HCT116 (cell line): Measurements from ENCODE around the gene TSPAN14. TPM values are rescaled to one million over a fixed set of nuclear protein-coding genes. Genes with fewer than 3 reads are reported as not detected.

Experiments used
- ATAC-seq: fragments of 200-7000 bp; cut with Tn5 transposase; 2 replicates; pipeline ENCODE4 v1.9.1; 2020; ENCODE audit warnings: mild to moderate bottlenecking, moderate library complexity
- BruUV-seq: library from RNA; stranded (reverse); fragments of 400-500 nt; replicated peaks from 2 replicates; lab custom pipeline; 2021; lab: Mats Ljungman, UMichigan
- CTCF ChIA-PET: fragments of 300-600 bp; sonication (Branson Sonifier 250); formaldehyde crosslinking; loops from one replicate; lab custom pipeline; 2021; ENCODE audit warnings: antibody characterized with exemption; lab: Charles Lee
- POLR2A ChIA-PET: fragments of 300-600, 350-600 bp; sonication (Branson Sonifier 250); formaldehyde crosslinking; loops from one replicate; lab custom pipeline; 2021; ENCODE audit warnings: antibody characterized with exemption; lab: Charles Lee
- RAD21 ChIA-PET, 2 experiments: fragments of 300-600 bp; sonication (Branson Sonifier 250); formaldehyde crosslinking; loops; one replicate each; lab custom pipeline; 2023; ENCODE audit warnings: low total read pairs in 2 of 2; ENCODE audit not compliant: uncharacterized antibody in 2 of 2, unreplicated experiment in 2 of 2, low non-redundant PET in 1 of 2; lab: Charles Lee
- DNase-seq: peaks from one replicate; pipeline ENCODE4 v3.0.0-alpha.2; 2010; ENCODE audit warnings: low read depth, low spot score
- H2AFZ ChIP-seq: fragments of 200-600 bp; shearing (Covaris generic), sonication (generic); 2 replicates; pipeline ENCODE4 v1.6.1; 2017; ENCODE audit warnings: low read depth, mixed run types, mixed read lengths, antibody characterized with exemption, low read length; ENCODE audit not compliant: poor library complexity, severe bottlenecking
- H3K27ac ChIP-seq: 2 replicates; pipeline ENCODE4 v1.5.1; 2012; ENCODE audit warnings: low read depth, low read length
- H3K27me3 ChIP-seq: fragments of 200-600 bp; sonication (generic); 2 replicates; pipeline ENCODE4 v1.6.1; 2016; ENCODE audit warnings: mixed run types, low read length, mixed read lengths; ENCODE audit not compliant: insufficient read depth
- H3K36me3 ChIP-seq, 2 experiments: fragments of 200-500 bp in 1 of 2; fragments of 200-600 bp in 1 of 2; sonication (Bioruptor generic) in 1 of 2; sonication (generic) in 1 of 2; 2 replicates each; pipeline versions ENCODE4 v1.5.1 to v1.6.1; 2014 to 2016; ENCODE audit warnings: low read length in 2 of 2, inconsistent platforms in 1 of 2, mixed read lengths in 1 of 2, mixed run types in 1 of 2; ENCODE audit not compliant: insufficient read depth in 2 of 2, control insufficient read depth in 1 of 2
- H3K4me1 ChIP-seq, 2 experiments: fragments of 200-600 bp in 1 of 2; sonication (generic) in 1 of 2; 2 replicates each; pipeline versions ENCODE4 v1.5.1 to v1.6.1; 2012 to 2017; ENCODE audit warnings: low read length in 2 of 2, inconsistent platforms in 1 of 2, mild to moderate bottlenecking in 1 of 2, mixed read lengths in 1 of 2, mixed run types in 1 of 2, moderate library complexity in 1 of 2; ENCODE audit not compliant: insufficient read depth in 2 of 2, control insufficient read depth in 1 of 2
- H3K4me2 ChIP-seq: fragments of 200-600 bp; sonication (generic); 2 replicates; pipeline ENCODE4 v1.6.1; 2017; ENCODE audit warnings: mixed run types, low read length, mixed read lengths
- H3K4me3 ChIP-seq, 2 experiments: fragments of 200-600 bp in 1 of 2; sonication (generic) in 1 of 2; replicated peaks in 1 of 2; 2 replicates each; pipeline ENCODE4 v1.5.1; 2011 to 2016; ENCODE audit warnings: low read length in 2 of 2, control low read depth in 1 of 2, low read depth in 1 of 2, mild to moderate bottlenecking in 1 of 2, mixed read lengths in 1 of 2, mixed run types in 1 of 2
- H3K79me2 ChIP-seq: fragments of 200-600 bp; sonication (generic); 2 replicates; pipeline ENCODE4 v1.6.1; 2017; ENCODE audit warnings: mild to moderate bottlenecking, mixed run types, low read length, moderate library complexity, mixed read lengths; ENCODE audit not compliant: insufficient read depth
- H3K9ac ChIP-seq: fragments of 200-600 bp; sonication (generic); 2 replicates; pipeline ENCODE4 v1.6.1; 2016; ENCODE audit warnings: low read length, mixed read lengths
- H3K9me2 ChIP-seq: fragments of 200-600 bp; sonication (generic), shearing (Covaris generic); 2 replicates; pipeline ENCODE4 v1.6.1; 2017; ENCODE audit warnings: mixed run types, mild to moderate bottlenecking, moderate library complexity; ENCODE audit not compliant: insufficient read depth
- H3K9me3 ChIP-seq, 2 experiments: fragments of 200-500 bp in 1 of 2; fragments of 200-600 bp in 1 of 2; sonication (Bioruptor generic) in 1 of 2; sonication (generic) in 1 of 2; 2 replicates each; pipeline ENCODE4 v1.6.1; 2014 to 2017; ENCODE audit warnings: low read length in 2 of 2, mixed read lengths in 2 of 2, inconsistent platforms in 1 of 2, low read depth in 1 of 2, mild to moderate bottlenecking in 1 of 2, mixed run types in 1 of 2, moderate library complexity in 1 of 2; ENCODE audit not compliant: control insufficient read depth in 1 of 2, insufficient read depth in 1 of 2
- H4K20me1 ChIP-seq: fragments of 200-600 bp; sonication (generic), shearing (Covaris generic); 2 replicates; pipeline ENCODE4 v1.6.1; 2017; ENCODE audit warnings: mixed run types, mild to moderate bottlenecking, moderate library complexity; ENCODE audit not compliant: insufficient read depth
- CTCF ChIP-seq, 3 experiments: fragments of 200-600 bp in 1 of 3; sonication (generic) in 1 of 3; IDR thresholded peaks in 2 of 3; conservative IDR thresholded peaks in 1 of 3; 2 replicates each; pipeline ENCODE4 v1.5.1; 2012 to 2017; ENCODE audit warnings: low read depth in 2 of 3, low read length in 2 of 3, antibody characterized with exemption in 1 of 3, borderline replicate concordance in 1 of 3, control low read depth in 1 of 3, mild to moderate bottlenecking in 1 of 3, mixed read lengths in 1 of 3, mixed run types in 1 of 3, moderate library complexity in 1 of 3; ENCODE audit not compliant: insufficient read depth in 1 of 3
- JUND ChIP-seq: IDR thresholded peaks from 2 replicates; pipeline ENCODE4 v1.6.1; 2012
- POLR2AphosphoS5 ChIP-seq: IDR thresholded peaks from 2 replicates; pipeline ENCODE4 v1.6.1; 2011; ENCODE audit warnings: mild to moderate bottlenecking, low read depth, low read length, moderate library complexity
- RAD21 ChIP-seq: IDR thresholded peaks from 2 replicates; pipeline ENCODE4 v1.6.1; 2012; ENCODE audit warnings: low read depth, mild to moderate bottlenecking
- SIN3A ChIP-seq: IDR thresholded peaks from 2 replicates; pipeline ENCODE4 v1.6.1; 2012; ENCODE audit warnings: low read depth
- SP1 ChIP-seq: IDR thresholded peaks from 2 replicates; pipeline ENCODE4 v1.6.1; 2012; ENCODE audit warnings: low read depth
- TCF7L2 ChIP-seq: IDR thresholded peaks from 2 replicates; pipeline ENCODE4 v1.7.0; 2011; ENCODE audit warnings: borderline replicate concordance, inconsistent platforms; ENCODE audit not compliant: insufficient read depth, insufficient read length; ENCODE audit errors: extremely low read depth
- ZBTB33 ChIP-seq: IDR thresholded peaks from 2 replicates; pipeline ENCODE4 v1.6.1; 2011; ENCODE audit warnings: mild to moderate bottlenecking, low read length, moderate library complexity; ENCODE audit not compliant: insufficient replicate concordance; ENCODE audit errors: extremely low read depth
- intact Hi-C: fragments of 100-400 bp; cut with micrococcal nuclease; formaldehyde crosslinking; loops from 2 replicates; pipeline ENCODE4 v1.10.0; 2022
- total RNA-seq: library from RNA; stranded (reverse); gene quantifications from one replicate; pipeline ENCODE4 v1.2.1, GENCODE V29; 2021; ENCODE audit not compliant: unreplicated experiment
- TF ChIP-seq, protein P1 (sequence below): IDR thresholded peaks from 2 replicates; pipeline ENCODE4 v1.6.1; 2012

TSPAN14 gene
- total RNA-seq, 1 experiment from 2014 or later: 86.8 TPM

GRCh38 chr10:80415734-80416478, 38.2 kb upstream of the TSPAN14 start:
- RAD21 ChIA-PET: no interaction called here
- intact Hi-C loops: no loop called here
- no peak for DNase-seq
- H3K9me2 ChIP-seq: no peaks in the 10 kb centered on the region
- no peaks in the 10 kb centered on the region for H3K27me3 ChIP-seq
- H2AFZ ChIP-seq: no peak overlapping the region
- no TSS peak for BruUV-seq
- no peaks in the 10 kb centered on the region for H4K20me1 ChIP-seq
- no peak overlapping the region for H3K9ac ChIP-seq
- POLR2A ChIA-PET: no interaction called here
- H3K79me2 ChIP-seq: no peaks in the 10 kb centered on the region
- H3K36me3 ChIP-seq: no peaks in the 10 kb centered on the region
- no peak for TF ChIP-seq CTCF (IDR thresholded peaks at IDR 0.05 in 2 of 3, conservative IDR thresholded peaks at IDR 0.05 in 1 of 3; ENCODE audit: borderline replicate concordance in 1 of 3, insufficient read depth in 1 of 3, low read depth in 2 of 3, low read length in 2 of 3)
- no peak for TF ChIP-seq SP1
- TF ChIP-seq, protein P1, sequence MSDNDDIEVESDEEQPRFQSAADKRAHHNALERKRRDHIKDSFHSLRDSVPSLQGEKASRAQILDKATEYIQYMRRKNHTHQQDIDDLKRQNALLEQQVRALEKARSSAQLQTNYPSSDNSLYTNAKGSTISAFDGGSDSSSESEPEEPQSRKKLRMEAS: no peak
- no peak for TF ChIP-seq SIN3A
- no peak for TF ChIP-seq RAD21
- TF ChIP-seq ZBTB33: no peak
- no peak for TF ChIP-seq POLR2AphosphoS5
- TF ChIP-seq JUND: no peak
- TF ChIP-seq TCF7L2: no peak
- CTCF ChIA-PET: no interaction called here
- ATAC-seq: no peak
- H3K27ac ChIP-seq: no peak overlapping the region
- H3K4me3 ChIP-seq: no peak overlapping the region
- H3K4me2 ChIP-seq: no peak overlapping the region
- no peaks in the 10 kb centered on the region for H3K4me1 ChIP-seq
- H3K9me3 ChIP-seq: no peaks in the 10 kb centered on the region
